ENCODE measurements around the gene NDN.

GRCh38 chr15:23734862-23735261, 47.8 kb upstream of the NDN start:
- TF ChIP-seq CTCF (conservative IDR thresholded peaks at IDR 0.05) (no peak), ZFX (IDR thresholded peaks at IDR 0.05) (no peak)
